Kidney (tissue), 14 donors: Measurements from ENCODE around the gene FAM43A. TPM values are rescaled to one million over a fixed set of nuclear protein-coding genes. Genes with fewer than 3 reads are reported as not detected.
A peak's percentile ranks its signal among the peaks of the same experiment; 100 is the strongest.

Source experiments
- DNase-seq, 5 donors: peaks; one replicate each; pipeline ENCODE4 v3.0.0-alpha.2; 2013 to 2020
- FAIRE-seq: peaks from 2 replicates; lab custom pipeline; 2012; peaks lifted over from hg19 to GRCh38; lab: Jason Lieb, UNC
- H3K27ac ChIP-seq, 2 donors: one replicate each; pipeline ENCODE4 v1.7.0; 2013; ENCODE audit warnings: low read depth in 2 of 2, low read length in 2 of 2, inconsistent platforms in 1 of 2
- H3K27me3 ChIP-seq: one replicate; pipeline ENCODE4 v1.7.1; 2013; ENCODE audit warnings: low read length, inconsistent platforms; ENCODE audit not compliant: control insufficient read depth, insufficient read depth
- H3K36me3 ChIP-seq, 3 donors: one replicate each; pipeline versions ENCODE4 v1.7.0 to v1.7.1; 2013; ENCODE audit warnings: low read length in 3 of 3, control low read depth in 1 of 3, inconsistent platforms in 1 of 3; ENCODE audit not compliant: insufficient read depth in 3 of 3, control insufficient read depth in 2 of 3
- H3K4me1 ChIP-seq, 3 donors: one replicate each; pipeline versions ENCODE4 v1.7.0 to v1.7.1; 2013; ENCODE audit warnings: low read length in 3 of 3, inconsistent platforms in 1 of 3, low read depth in 1 of 3; ENCODE audit not compliant: control insufficient read depth in 2 of 3, insufficient read depth in 2 of 3
- H3K4me3 ChIP-seq, 3 donors: one replicate each; pipeline versions ENCODE4 v1.7.0 to v1.8.1; 2013; ENCODE audit warnings: low read length in 3 of 3, control low read depth in 1 of 3, inconsistent platforms in 1 of 3
- H3K9ac ChIP-seq, 3 donors: one replicate each; pipeline versions ENCODE4 v1.7.0 to v1.7.1; 2013; ENCODE audit warnings: low read length in 3 of 3, control low read depth in 1 of 3, inconsistent platforms in 1 of 3
- H3K9me3 ChIP-seq, 3 donors: one replicate each; pipeline versions ENCODE4 v1.7.0 to v1.7.1; 2013; ENCODE audit warnings: low read length in 3 of 3, control low read depth in 1 of 3, inconsistent platforms in 1 of 3; ENCODE audit not compliant: control insufficient read depth in 2 of 3, insufficient read depth in 1 of 3
- CTCF ChIP-seq: IDR thresholded peaks from 3 replicates; pipeline ENCODE4 v1.5.1; 2012; ENCODE audit warnings: mild to moderate bottlenecking, moderate library complexity, borderline replicate concordance; ENCODE audit not compliant: insufficient read depth; ENCODE audit errors: extremely low read depth
- intact Hi-C: fragments of 100-400 bp; cut with DNase I; formaldehyde crosslinking; loops from one replicate; pipeline ENCODE4 v1.11.1; 2022
- polyA plus RNA-seq: library from polyadenylated mRNA; stranded (reverse); fragments of 350-450 nt; fragmentation: Illumina TruSeq; extraction: RNeasy Lipid Tissue Mini Kit (QIAGEN cat#74804); gene quantifications from one replicate; pipeline ENCODE4 v1.2.3, GENCODE V29; 2014; ENCODE audit warnings: low read depth, low replicate concordance; ENCODE audit not compliant: insufficient read depth
- total RNA-seq: library from RNA; stranded (reverse); fragmentation: NEBNext Ultra II Directional; extraction: Animal tissue kit (Norgen Biotek cat#: 25700); gene quantifications from one replicate; pipeline ENCODE4 v1.2.1, GENCODE V29; 2021
- donor health status: control.
- donor health status: control.
- donor health status: control.
- donor health status: control.
- donor health status: control.
- donor health status: DM: yes; HTN: yes; CAD: no.
- donor health status: Normal renal cell carcinoma (clear cell type).

The FAM43A gene
- total and polyA plus RNA-seq, 2 donors from 2014 or later: 5.0 to 11.4 TPM

GRCh38 chr3:194661946-194662345 is 23.7 kb upstream of the FAM43A start:
- peaks cover 11 to 49% (median 27%) of the 10 kb centered on the region in 3 donors for H3K36me3 ChIP-seq
- no peaks in the 10 kb centered on the region for H3K27me3 ChIP-seq
- H3K9ac ChIP-seq: no peak overlapping the region
- no peak overlapping the region for H3K27ac ChIP-seq
- no peaks in the 10 kb centered on the region for H3K4me1 ChIP-seq
- H3K9me3 ChIP-seq: no peaks in the 10 kb centered on the region
- TF ChIP-seq CTCF: no peak
- no peak overlapping the region for H3K4me3 ChIP-seq
- DNase-seq (no peak), FAIRE-seq (no peak)
- intact Hi-C loops: no loop called here

- peaks cover 6 to 43% (median 20%) of the 10 kb centered on the region in 3 donors for H3K36me3 ChIP-seq
- H3K27ac ChIP-seq: no peak overlapping the region
- intact Hi-C loops: no loop called here
- no peak for TF ChIP-seq CTCF
- DNase-seq: no peak
- H3K4me1 ChIP-seq: no peaks in the 10 kb centered on the region
- H3K27me3 ChIP-seq: no peaks in the 10 kb centered on the region
- no peak for FAIRE-seq
- H3K9ac ChIP-seq: no peak overlapping the region
- no peak overlapping the region for H3K4me3 ChIP-seq
- H3K9me3 ChIP-seq: no peaks in the 10 kb centered on the region
Observed at GRCh38 chr3:194664857-194665256, 20.8 kb upstream of the FAM43A start.

- no peaks in the 10 kb centered on the region for H3K27me3 ChIP-seq
- no peak for TF ChIP-seq CTCF
- H3K9me3 ChIP-seq: no peaks in the 10 kb centered on the region
- intact Hi-C loops: no loop called here
- no peak overlapping the region for H3K9ac ChIP-seq
- FAIRE-seq (no peak), DNase-seq (no peak)
- H3K27ac ChIP-seq: no peak overlapping the region
- H3K4me1 ChIP-seq: peaks cover 0 to 11% (median 8%) of the 10 kb centered on the region in 3 donors
- no peak overlapping the region for H3K4me3 ChIP-seq
- peaks cover 6 to 30% (median 17%) of the 10 kb centered on the region in 3 donors for H3K36me3 ChIP-seq
Observed at GRCh38 chr3:194667363-194667762, 18.3 kb upstream of the FAM43A start.

GRCh38 chr3:194671511-194671899 is 14.2 kb upstream of the FAM43A start:
- Histone ChIP-seq H3K9ac (peak overlapping the region; percentile 69 to 77 (median 72)), H3K4me3 (peak overlapping the region; percentile 78 to 90 (median 88)), H3K27me3 (no peaks in the 10 kb centered on the region), H3K27ac (peak overlapping the region; percentile 89 to 90), H3K36me3 (peaks cover 0 to 11% (median 5%) of the 10 kb centered on the region in 3 donors), H3K9me3 (no peaks in the 10 kb centered on the region), H3K4me1 (peaks cover 0 to 11% (median 8%) of the 10 kb centered on the region in 3 donors)
- DNase-seq (peak in 2 of 5 donors; percentile 43 to 54), FAIRE-seq (no peak)
- peak; percentile 52 for TF ChIP-seq CTCF
- intact Hi-C loops: no loop called here
